Rectal smooth muscle tissue (tissue), 1 donor: Measurements from ENCODE around the gene PRKAG2.

Experiments
- H3K27ac ChIP-seq: one replicate; pipeline ENCODE4 v1.7.0; 2013; ENCODE audit warnings: low read depth, low read length, inconsistent platforms
- H3K27me3 ChIP-seq: one replicate; pipeline ENCODE4 v1.7.0; 2013; ENCODE audit warnings: low read length; ENCODE audit not compliant: control insufficient read depth, insufficient read depth
- H3K36me3 ChIP-seq: one replicate; pipeline ENCODE4 v1.7.0; 2013; ENCODE audit warnings: low read length; ENCODE audit not compliant: control insufficient read depth, insufficient read depth
- H3K4me1 ChIP-seq: one replicate; pipeline ENCODE4 v1.7.0; 2013; ENCODE audit warnings: low read length; ENCODE audit not compliant: control insufficient read depth, insufficient read depth
- H3K4me3 ChIP-seq: one replicate; pipeline ENCODE4 v1.7.0; 2013; ENCODE audit warnings: low read length
- H3K9ac ChIP-seq: one replicate; pipeline ENCODE4 v1.7.0; 2013; ENCODE audit warnings: low read length

PRKAG2 gene

DNA sequence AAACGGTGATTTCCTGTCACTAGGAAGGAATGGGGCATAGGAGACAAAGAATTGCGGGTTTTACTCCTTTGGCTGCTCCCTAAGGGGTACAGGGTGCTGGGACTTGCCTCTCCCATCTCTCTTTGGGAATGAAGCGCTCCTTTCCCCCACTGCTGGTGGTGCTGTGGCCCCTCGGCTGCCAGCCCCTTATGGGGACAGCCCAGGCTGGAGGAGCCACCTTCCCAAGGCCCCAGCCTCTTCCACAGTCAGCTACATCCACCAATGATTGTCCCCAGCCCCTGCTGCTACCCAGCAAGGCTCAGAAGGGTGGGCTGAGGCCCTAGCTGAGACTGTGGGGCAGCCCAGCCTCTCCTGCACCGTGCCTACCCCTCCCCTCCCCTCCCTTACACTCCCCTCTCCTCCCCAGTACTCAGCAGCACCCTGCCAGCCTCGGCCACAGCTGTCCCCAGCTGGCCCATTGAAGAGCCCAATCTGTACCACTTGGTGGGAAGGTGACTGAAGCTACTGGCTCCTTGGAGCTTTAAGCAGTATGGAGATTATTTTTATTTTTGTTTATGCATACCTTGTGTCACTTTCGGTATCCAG is 19.0 kb downstream of the PRKAG2 start:
- H3K9ac ChIP-seq, result no peak overlapping the region
- H3K4me1 ChIP-seq, result no peaks in the 10 kb centered on the region
- H3K27me3 ChIP-seq, result no peaks in the 10 kb centered on the region
- H3K36me3 ChIP-seq, result no peaks in the 10 kb centered on the region
- no peak overlapping the region for H3K27ac ChIP-seq
- no peak overlapping the region for H3K4me3 ChIP-seq

DNA sequence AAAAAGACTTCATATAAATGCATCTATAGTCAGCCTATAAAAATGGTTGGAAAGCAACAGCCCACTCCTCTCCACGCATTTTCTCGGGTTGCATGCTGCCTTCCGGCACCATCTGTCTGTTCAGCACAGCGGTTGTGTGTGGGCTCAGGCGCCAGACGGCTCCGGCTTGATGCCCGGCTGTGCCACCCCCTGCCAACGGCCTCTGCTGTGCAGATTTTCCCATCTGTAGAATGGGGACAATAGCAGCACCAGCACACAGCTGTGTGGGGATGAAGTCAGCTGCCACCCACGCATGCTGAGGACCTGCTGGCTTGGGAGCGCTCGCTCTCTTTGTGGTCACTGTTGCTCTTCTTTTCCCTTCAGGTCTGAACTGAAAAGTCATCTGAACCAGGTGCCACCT is 19.5 kb downstream of the PRKAG2 start:
- Histone ChIP-seq H3K27me3 (no peaks in the 10 kb centered on the region), H3K4me1 (no peaks in the 10 kb centered on the region), H3K4me3 (no peak overlapping the region), H3K9ac (no peak overlapping the region), H3K36me3 (no peaks in the 10 kb centered on the region), H3K27ac (no peak overlapping the region)

DNA sequence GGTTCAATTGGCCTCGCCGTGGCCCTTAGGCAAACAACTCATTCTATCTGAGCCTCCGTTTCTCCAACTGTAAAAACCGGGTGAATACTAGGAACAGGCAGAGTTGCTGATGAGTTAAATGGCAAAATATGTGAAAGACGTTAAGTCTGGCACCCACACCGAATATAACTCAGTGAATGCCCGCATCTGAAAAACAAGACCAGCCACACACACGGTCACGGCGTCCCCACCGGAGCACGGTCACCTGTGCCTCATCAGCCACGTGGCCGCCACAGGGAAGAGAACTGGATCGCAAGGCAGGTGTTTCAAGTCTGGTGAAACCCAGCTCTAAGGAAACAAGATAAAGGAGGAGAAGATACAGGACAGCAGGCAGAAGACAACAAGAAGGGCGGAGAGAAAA is 20.4 kb downstream of the PRKAG2 start:
- no peak overlapping the region for H3K27ac ChIP-seq
- H3K4me1 ChIP-seq, result no peaks in the 10 kb centered on the region
- H3K36me3 ChIP-seq, result no peaks in the 10 kb centered on the region
- no peak overlapping the region for H3K9ac ChIP-seq
- H3K4me3 ChIP-seq, result no peak overlapping the region
- no peaks in the 10 kb centered on the region for H3K27me3 ChIP-seq

DNA sequence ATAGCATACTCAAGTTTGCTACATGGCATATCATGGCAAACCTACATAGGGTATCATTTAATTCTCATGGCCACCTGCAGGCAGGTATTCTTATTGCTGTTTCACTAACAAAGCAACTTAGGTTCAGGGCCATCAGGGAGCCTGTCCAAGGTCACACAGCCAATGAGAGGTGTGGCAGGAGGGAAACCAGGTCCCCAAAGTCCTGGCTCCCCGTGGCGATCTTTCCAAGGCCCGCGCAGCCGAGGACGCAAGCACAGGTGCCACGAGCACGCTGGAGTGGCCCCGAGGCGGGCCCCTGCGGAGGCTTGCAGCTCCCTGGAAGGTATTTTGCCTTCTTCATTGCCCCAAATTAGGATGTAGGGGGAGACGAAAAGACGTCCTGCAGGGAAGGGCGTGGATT is 20.8 kb downstream of the PRKAG2 start:
- Histone ChIP-seq H3K4me1 (no peaks in the 10 kb centered on the region), H3K4me3 (no peak overlapping the region), H3K27me3 (no peaks in the 10 kb centered on the region), H3K9ac (no peak overlapping the region), H3K36me3 (no peaks in the 10 kb centered on the region), H3K27ac (no peak overlapping the region)

DNA sequence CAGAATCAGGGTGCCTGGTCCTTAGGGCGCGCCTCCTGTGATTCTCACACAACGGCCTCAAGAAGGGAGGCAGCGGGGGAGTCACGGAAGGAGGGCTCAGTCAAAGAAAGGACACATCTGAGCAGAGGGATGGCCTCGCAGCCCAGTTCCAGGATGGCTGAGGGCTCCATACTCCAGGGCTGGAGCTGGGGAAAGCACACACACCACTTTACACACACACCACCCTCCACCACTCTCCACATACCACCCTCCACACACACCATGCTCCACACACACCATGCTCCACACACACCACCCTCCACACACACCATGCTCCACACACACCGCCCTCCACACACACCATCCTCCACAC is 22.2 kb downstream of the PRKAG2 start:
- no peaks in the 10 kb centered on the region for H3K27me3 ChIP-seq
- H3K36me3 ChIP-seq, result no peaks in the 10 kb centered on the region
- H3K27ac ChIP-seq, result no peak overlapping the region
- no peak overlapping the region for H3K4me3 ChIP-seq
- H3K9ac ChIP-seq, result no peak overlapping the region
- H3K4me1 ChIP-seq, result no peaks in the 10 kb centered on the region

DNA sequence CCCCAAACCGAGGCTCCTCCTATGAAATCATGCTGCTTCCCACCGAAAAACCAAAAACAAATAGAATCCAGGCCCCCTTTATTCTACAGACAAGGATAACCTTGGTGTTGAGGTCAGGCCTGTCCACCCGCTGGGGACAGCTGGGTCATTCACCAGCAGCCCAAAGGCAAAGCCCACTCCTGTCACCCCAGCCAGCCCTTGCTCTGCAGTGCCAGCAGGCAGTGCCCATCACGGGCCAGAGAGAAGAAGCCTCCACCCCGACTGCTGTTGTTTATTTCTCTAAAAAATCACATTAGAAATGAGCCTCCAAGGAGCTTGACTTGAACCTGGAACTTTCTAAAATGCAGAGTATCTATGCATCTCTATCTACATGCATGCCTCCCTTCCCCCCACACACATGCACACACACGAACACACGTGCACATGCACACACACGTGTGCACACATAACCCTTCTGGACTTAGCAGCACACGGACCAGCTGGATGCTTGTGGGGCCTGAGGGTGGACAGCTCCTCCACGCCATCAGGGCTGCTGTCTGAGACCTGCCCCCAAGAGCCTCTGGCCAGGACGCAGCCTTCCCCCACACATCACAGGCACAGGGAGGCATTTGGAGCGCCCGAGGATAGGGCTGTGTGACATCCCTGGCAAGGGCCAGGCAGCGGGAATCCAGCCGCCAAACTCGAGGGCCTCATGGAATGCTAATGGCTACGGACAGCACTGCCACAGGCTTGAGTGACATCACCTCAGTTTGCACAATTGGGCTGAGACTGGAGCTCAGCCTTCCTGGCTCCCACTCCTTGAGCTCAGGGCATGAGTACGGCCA is 22.8 kb downstream of the PRKAG2 start:
- no peak overlapping the region for H3K27ac ChIP-seq
- H3K27me3 ChIP-seq, result no peaks in the 10 kb centered on the region
- H3K9ac ChIP-seq, result no peak overlapping the region
- no peaks in the 10 kb centered on the region for H3K4me1 ChIP-seq
- no peak overlapping the region for H3K4me3 ChIP-seq
- H3K36me3 ChIP-seq, result no peaks in the 10 kb centered on the region

DNA sequence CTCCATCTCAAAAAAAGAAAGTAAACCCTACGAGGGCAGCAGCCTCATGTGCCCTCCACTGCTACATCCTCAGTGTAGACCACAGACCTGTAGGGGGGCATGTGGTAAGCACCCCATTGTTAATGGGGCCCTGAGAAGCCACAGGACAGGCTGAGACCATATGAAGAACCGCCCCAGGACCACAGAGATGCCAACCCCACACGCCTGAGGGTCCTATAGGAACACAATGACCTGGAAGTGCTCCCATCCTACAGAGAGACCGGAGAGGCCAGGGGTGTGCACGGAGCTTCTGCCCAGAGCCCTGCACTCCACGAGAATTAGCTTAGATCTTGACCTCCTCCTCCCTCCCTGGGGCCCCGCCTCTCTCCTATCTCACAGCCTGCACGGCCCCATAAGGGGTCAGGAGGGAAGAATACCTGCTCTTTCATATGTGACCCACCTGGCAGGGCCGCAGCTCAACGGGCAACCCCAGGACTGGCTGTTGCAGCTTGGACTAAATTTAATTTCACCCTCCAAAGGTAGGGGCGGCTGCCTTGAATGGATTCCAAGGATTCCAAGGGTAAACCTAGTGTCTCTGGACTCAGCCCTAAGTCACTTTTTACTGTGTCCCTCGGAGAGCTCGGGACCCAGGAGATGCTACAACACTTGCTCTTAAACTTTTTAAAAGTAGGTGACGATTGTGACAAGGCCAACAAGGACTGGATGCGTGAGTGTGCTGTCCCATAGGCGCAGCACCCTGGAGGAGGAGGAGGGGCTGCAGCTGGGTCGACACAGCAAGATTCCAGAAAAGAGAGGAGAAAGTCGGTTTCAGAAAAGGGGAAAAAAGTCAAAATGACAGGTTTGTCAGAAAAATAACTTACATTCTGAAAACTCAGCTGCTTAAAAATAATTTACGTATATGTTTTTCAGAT is 24.2 kb downstream of the PRKAG2 start:
- H3K4me1 ChIP-seq, result no peaks in the 10 kb centered on the region
- no peak overlapping the region for H3K4me3 ChIP-seq
- H3K27me3 ChIP-seq, result no peaks in the 10 kb centered on the region
- H3K27ac ChIP-seq, result no peak overlapping the region
- no peaks in the 10 kb centered on the region for H3K36me3 ChIP-seq
- no peak overlapping the region for H3K9ac ChIP-seq

DNA sequence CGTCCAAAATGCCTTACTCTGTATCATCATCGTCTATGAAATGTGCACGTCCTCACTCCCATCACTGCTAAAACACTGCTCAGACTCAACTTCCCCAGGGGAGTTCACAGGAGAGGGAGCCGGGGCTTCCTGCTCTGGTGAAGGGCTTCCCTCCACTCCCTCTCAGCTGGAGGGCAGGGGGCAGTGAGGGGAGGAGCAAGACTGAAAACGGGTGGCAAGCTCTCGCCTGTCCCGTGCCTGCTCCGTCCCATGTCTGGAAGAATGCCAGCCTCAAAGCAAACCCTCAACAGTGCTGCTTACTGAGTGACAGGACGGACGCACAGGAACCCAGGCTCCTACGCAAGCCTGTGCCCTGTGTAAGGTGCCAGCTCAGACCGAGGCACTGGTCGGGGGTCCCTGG is 25.1 kb downstream of the PRKAG2 start:
- H3K9ac ChIP-seq, result no peak overlapping the region
- H3K36me3 ChIP-seq, result no peaks in the 10 kb centered on the region
- no peak overlapping the region for H3K27ac ChIP-seq
- H3K27me3 ChIP-seq, result no peaks in the 10 kb centered on the region
- peak overlapping the region; percentile 44 for H3K4me3 ChIP-seq
- no peaks in the 10 kb centered on the region for H3K4me1 ChIP-seq

DNA sequence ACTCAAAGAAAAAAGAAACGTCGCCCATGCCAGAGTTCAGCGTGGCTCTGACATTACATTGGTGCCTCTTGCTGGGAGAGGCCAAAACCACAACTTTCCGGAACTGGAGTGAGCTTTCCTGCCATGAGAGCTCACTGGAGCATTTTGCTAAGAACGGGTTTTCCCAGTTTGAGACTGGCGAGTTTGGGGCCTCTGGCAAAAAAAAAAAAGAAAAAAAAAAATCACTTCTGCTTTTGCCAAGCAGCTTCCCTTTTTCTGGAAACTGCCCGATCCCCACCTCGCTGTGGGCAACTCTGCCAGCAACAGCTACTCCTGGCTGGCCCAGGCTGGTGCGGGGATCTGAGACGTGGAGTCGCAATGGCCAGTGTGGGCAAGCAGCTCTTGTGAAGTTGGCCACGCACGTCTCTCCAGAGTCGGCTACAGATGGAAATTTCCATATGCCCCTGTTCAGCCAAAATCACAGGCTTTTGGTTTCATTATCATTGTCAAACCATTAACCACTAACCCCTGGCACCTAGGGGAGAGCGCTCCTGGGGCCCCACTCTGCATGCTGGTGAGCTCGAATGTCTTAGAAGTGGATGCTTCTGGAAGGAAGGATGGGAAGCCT is 25.7 kb downstream of the PRKAG2 start:
- Histone ChIP-seq H3K27ac (no peak overlapping the region), H3K36me3 (no peaks in the 10 kb centered on the region), H3K9ac (no peak overlapping the region), H3K4me1 (no peaks in the 10 kb centered on the region), H3K27me3 (no peaks in the 10 kb centered on the region), H3K4me3 (peak overlapping the region; percentile 44)

DNA sequence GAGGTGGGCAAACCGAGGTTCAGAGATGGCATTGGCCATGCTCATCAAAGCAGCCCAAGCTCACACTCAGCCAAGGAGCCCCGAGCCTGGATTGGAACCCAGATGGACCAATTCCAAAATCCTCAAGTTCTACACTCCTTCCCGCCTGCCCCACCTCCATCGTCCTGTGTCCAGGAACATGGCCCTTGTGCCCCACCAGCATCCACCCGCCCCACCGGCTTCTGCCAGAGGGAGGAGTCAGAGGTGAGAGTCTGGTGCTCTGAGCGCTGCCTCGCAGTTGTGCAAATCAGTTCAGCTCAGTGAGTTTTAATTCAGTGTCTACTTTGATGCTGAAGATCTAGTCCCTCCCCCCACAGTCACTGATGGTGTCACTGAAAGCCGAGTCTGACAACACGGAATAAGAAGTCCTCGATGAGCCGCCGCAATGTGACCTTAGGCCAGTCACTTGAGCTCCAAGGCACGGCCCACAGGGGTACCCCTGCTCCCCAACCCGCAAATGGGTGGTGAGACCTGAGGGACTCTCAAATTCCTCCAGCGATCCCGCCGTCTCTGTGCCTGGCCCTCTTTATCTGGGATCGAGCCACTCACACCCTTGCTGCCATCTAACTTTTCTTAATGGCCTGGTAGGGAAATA is 26.3 kb downstream of the PRKAG2 start:
- Histone ChIP-seq H3K4me3 (no peak overlapping the region), H3K27ac (no peak overlapping the region), H3K36me3 (no peaks in the 10 kb centered on the region), H3K4me1 (no peaks in the 10 kb centered on the region), H3K27me3 (no peaks in the 10 kb centered on the region), H3K9ac (no peak overlapping the region)

DNA sequence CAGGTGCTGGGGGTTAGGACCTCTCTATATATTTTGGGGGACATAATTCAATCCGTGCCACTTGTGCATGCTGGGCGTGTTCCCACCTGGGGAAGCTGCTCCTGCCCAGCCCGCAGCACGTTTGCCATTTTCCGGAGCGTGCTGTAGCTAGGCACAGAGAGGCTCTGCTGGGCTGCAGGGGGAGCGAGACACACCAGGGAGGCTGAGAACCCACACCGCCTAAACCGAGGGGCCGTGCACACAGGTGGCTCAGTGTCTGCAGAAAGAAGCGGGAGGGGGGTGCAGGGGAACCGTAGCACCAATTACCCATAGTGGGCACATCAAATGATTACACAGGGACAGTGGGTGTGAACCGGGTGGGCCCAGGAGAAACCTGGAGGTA is 27.0 kb downstream of the PRKAG2 start:
- Histone ChIP-seq H3K27me3 (no peaks in the 10 kb centered on the region), H3K27ac (no peak overlapping the region), H3K36me3 (no peaks in the 10 kb centered on the region), H3K4me3 (no peak overlapping the region), H3K4me1 (no peaks in the 10 kb centered on the region), H3K9ac (no peak overlapping the region)
